HG03442 (cell line): ENCODE measurements around the gene HSPA6.
"Not testable (repeated sequence)": the region's sequence is repeated elsewhere in the genome, so short reads cannot be mapped to it uniquely, and the experiment has no call there.

Experiments
- ATAC-seq: cut with Tn5 transposase; IDR thresholded peaks from one replicate; pipeline ENCODE4 v1.9.1; 2021; ENCODE audit warnings: mild to moderate bottlenecking, moderate library complexity; ENCODE audit not compliant: unreplicated experiment

HSPA6 gene

DNA sequence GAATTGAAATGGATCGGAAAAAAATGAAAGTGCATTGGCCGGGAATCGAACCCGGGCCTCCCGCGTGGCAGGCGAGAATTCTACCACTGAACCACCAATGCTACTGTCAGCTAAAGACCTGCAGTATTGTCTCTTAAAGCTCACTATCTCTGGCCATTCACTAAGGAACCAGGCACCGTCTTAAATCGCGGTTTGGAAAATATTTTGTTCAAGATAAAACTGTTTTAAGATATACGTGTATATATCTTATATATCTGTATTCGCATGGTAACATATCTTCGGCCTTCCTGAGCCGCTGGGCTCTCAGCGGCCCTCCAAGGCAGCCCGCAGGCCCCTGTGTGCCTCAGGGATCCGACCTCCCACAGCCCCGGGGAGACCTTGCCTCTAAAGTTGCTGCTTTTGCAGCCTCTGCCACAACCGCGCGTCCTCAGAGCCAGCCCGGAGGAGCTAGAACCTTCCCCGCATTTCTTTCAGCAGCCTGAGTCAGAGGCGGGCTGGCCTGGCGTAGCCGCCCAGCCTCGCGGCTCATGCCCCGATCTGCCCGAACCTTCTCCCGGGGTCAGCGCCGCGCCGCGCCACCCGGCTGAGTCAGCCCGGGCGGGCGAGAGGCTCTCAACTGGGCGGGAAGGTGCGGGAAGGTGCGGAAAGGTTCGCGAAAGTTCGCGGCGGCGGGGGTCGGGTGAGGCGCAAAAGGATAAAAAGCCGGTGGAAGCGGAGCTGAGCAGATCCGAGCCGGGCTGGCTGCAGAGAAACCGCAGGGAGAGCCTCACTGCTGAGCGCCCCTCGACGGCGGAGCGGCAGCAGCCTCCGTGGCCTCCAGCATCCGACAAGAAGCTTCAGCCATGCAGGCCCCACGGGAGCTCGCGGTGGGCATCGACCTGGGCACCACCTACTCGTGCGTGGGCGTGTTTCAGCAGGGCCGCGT is at the start of gene HSPA6:
Gene HSPA6, plus strand, starts transcription at position 724 of the 925 bp plus-strand sequence. Its CDS starts 119 bp downstream, at position 843.
- ATAC-seq, result peak; percentile 59

DNA sequence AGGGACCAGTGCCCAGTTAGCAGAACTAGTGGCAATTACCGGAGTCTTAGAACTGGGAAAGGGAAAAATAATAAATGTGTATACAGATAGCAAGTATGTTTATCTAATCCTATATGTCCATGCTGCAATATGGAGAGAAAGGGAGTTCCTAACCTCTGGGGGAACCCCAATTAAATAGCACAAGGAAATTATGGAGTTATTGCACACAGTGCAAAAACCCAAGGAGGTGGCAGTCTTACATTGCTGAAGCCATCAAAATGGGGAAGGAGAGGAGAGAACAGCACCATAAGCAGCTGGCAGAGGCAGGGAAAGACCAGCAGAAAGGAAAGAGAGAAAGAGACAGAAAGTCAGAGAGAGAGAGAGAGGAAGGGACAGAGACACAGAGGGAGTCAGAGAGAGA is 46.6 kb upstream of the HSPA6 start:
- ATAC-seq, result not testable (repeated sequence)

DNA sequence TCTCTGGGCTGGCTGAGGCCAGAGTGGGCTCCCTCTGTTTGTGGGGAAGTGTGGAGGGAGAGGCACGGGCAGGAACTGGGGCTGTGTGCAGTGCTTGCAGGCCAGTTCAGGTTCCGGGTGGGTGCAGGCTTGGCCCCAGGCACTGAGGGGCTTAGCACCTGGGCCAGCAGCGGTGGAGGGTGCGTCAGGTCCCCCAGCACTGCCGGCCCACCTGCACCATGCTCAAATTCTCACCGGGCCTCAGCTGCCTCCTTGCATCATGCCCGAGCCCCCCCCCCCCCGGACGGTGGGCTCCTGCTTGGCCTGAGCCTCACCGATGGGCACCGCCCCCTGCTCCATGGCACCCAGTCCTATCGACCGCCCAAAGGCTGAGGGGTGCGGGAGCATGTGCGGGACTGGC is 45.4 kb upstream of the HSPA6 start:
- no peak for ATAC-seq

DNA sequence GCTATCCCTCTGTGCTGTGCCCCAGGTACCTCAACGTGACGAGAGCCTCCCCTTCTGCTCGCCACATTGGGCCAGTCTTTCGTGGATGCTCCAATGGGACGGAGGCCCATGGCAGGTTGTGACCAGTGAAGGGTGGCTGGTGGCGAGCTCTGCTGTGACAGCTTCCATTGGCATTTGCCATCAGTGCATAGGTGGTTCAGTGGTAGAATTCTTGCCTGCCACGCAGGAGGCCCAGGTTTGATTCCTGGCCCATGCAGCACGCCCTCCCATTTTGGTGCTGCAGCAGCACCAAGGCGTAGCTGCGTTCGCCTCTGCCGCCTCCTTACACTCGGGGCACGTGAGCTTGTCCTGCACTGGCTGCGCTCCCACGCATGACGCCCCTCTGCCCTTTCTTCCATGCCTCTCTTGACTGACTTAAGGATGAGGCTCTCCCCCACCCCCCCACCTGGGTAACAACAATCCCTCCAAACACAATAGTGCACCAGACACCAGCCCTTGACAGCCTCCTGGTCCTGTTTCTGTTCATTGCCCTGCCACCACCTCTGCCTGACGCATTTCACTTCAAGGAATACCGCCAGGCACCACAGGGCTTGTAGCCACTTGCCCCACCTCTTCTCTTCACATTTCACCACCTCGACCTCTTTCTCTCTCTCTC is 43.8 kb upstream of the HSPA6 start:
- no peak for ATAC-seq

DNA sequence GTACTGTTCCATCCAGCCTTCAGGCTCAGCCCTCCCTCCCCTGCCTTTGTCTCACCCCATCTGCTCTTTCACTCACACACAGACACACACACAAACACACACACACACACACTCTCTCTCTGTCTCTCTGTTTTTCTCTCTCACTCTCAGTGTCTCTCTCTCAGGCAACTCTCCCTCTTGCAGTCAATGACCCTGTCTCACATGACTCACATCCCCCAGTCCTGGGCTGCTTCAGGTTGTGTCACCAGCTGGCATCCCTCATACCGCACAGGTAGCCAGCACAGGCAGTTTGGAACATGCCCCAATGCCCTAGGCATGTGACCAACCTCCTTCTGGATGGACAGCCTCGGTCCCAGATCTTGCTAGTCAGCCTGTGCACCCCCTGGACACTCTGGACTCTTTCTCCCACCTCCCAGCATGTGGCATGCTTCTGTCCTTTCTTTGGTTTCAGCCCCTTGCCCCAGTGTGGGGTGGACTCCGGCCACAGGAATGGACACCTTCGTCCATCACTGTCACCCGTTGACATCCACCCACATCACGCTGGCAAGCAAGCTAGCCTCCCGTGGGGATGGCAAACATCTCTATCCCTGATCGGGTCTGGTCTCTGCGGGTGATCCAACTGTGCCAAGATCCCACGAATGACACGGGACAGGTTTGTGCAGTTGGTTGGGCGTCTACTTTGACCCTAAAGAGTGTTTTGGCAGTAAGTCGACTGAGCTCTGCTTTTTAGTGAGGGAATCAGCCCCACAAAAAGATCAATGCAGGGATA is 42.5 kb upstream of the HSPA6 start:
- ATAC-seq, result no peak

DNA sequence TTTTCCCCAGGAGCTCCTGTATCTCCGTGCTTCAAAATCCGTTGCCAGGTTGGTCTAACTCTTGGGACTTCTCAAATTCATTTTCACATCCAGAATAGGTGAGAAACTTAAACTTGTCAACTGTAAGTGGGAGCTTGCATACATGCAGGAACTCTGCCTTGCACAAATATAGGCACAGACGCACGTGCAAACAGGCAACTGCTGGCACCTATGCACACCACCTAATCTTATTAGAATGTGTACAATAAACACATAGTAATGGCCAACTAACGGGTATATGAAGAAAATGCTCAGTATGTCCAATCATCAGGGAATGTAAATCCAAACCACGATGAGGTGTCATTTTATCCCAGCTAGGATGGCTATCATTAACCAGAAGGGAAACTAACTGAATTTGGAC is 41.7 kb upstream of the HSPA6 start:
- no peak for ATAC-seq

DNA sequence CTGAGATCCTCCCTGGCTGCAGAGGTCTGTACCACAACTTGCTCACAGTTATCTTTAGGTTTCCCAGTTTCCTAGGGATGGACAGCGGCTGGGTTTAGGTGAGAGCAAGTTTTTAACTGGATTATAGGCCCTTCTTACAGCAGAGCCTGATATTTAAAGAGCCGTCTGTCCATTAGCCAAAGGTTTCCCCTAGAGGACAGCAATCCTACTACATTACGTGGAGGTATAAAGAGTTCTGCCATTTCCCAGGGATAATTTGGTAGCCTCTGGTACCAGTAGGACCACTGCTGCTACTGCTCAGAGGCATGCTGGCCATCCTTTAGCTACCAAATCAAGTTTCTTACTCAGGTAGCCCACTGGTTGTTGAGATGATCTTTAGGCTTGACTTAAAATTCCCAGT is 41.0 kb upstream of the HSPA6 start:
- ATAC-seq, result no peak

DNA sequence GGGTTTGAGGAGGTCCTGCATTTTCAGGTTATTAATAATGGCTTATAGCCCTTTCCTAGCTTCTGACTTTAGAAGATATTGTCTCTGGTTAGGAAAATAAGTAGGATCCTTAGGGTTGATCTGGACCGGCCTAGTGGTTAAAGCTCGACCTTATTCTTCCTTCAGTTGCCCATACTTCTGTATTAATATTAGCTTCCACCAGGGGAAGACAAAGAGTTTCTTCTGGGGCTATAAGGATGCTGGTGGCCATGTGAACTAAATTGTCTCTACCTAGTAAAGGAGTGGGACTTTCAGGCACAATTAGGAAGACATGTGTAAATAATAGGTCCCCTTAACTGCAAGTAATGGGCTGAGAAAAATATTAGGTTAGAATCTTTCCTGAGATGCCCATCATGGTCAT is 39.7 kb upstream of the HSPA6 start:
- no peak for ATAC-seq

DNA sequence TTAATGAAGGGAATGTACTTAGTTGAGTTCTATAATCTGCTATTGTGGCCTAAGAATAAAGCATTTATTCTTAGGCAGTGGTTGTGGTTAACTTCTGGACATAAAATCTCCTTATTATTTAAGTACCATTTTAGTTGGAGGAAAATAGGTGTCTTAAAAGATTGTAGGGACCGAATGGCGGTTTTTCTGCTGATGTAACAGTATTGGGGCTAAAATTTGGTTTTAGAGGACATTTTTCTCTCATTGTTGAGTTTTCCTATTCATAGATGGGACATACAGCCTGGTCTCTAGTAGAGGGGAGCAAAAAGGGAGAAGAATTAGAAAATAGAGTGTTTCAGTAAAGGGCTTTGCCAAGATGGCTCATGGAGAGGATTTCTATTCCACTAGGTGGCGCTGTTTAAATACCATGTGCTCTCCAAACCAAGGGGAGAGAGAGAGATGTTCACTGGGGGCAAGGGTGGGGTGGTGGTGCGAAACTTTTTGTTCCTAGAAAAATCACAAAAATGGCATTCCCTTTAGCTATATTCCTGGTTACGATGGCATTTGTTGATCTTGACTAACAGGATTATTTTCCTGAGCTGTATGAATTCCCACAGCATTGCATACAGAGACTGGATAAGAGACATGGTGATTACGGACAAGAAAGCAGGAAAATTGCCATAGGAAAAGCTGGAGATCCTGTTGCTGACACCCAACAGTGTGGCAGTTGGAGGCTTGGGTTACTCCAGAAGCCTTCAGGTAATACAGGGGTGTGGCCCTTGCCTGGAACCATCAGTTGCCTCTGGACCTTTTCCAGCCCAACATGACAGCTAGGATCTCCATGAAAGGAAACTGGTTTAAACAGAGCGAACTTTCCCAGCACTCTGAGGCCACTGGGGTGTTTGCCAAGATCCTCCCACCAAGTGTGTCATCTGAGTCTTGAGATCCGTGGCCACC is 37.3 kb upstream of the HSPA6 start:
- no peak for ATAC-seq

DNA sequence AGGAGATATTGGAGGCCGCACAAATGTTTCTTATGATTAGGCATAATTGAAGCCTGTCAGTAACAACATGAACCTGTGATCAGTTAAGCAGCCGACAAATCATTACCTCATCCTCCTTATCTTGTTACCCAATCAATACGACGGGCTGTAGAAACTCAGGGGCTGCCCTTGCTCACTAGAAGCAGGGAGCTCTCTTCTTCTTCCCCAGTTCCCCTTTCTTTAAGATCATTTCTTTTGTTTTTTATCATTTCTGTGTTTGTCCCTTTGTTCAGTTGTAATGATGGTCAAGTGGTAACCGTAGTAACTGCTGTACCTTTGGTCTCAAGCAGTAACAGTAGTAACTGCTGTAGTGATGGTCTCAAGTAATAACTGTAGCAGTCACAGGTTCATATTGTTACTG is 32.9 kb upstream of the HSPA6 start:
- no peak for ATAC-seq

DNA sequence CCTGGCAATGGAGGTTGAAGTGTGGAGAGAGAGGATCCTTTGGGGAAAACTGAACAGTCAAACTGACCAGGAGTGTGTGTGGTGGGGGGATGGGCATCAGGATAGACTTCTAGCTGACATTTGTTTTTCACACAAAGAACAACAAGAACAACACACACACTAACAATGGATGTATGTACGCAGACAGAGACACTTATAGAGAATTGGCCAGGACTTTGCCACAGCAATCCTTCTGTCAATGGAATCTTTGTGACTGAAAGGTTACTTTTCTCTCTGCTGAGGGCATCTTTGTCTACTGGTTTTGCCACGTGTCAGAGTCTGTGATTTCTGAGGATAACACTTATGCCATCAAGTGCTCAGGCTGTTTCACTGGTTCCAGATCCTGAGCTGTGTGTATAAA is 31.5 kb upstream of the HSPA6 start:
- no peak for ATAC-seq

DNA sequence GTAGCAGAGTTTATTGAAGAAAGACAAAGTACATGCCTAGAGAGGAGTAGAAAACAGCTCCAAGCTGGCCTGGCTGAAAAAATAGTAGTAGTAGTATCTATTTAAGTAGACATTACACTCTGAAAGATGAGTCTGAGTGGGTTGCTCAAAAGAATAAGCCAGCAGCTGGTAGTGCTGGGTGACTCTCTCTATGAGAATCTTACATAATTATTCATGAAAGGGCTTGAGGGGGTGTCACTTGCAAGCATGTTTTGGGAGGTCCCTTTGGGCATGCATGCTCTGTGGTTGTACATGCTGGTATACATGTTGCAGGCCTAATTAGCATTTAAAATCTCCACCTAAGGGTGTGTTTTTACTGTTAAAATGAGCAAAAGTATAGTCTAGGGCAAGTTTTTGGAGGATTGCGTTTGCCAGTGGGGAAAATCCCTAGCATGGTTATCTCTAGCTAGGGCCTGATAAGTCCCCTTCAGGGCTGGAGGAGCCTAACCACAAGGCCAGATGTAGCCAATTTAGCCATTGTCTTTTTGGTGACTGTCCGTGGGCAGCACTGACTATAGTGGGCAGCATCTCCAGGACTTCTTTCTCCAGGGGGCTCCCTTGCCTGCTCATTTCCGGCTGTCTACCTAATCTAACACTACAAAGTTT is 30.1 kb upstream of the HSPA6 start:
- no peak for ATAC-seq

DNA sequence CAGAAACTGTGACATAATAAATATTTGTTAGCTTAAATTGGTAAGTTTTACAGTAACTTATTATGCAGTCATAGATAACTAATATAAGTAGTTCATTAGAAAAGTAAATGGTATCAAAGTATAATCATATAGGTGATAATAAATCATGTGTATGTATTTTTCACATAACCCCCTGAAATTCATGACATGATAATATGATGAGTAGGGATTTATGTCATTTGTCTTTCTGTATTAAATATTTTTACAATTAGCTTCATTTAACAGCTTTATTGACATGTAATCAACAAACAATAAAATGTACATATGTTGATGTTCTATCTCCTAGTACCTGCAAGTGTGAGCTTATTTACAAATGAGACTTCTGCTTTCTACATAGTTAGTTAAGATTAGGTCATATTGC is 28.9 kb upstream of the HSPA6 start:
- ATAC-seq, result no peak

DNA sequence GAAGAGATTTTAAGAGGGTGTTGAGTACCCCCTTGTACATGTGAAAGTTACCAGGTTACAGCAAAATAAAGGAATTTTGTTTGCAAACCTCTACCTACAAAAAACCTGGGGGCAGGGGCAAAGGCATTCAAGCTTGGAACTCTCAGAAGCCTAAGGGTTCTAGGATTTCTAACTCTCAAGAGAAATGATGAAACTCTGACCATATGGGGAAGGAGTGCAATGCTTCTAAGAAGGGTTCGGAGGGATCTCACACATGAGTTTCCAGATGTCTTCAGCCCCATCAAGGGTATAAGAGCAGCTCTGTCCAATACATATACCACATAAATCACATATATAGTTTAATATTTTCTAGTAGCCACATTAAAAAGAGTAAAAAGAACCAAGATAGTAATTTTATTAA is 26.4 kb upstream of the HSPA6 start:
- no peak for ATAC-seq

DNA sequence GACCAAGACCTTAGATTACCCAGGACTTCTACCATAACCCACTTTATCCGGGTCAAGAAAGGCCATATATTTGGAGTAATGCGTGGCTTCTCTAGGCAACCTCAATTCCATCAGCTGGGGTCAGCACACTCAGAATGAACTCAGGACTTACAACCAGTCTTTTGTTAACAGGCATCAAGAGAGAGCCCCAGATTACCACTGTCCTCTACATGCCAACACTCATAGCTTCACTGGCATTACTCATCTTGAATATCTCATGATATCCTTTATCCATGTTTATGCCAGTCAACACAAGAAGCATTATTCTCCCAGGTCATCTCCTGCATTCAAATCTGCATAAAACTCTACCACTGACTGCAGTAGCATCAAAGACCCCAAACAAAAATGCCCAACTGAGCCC is 25.7 kb upstream of the HSPA6 start:
- no peak for ATAC-seq

DNA sequence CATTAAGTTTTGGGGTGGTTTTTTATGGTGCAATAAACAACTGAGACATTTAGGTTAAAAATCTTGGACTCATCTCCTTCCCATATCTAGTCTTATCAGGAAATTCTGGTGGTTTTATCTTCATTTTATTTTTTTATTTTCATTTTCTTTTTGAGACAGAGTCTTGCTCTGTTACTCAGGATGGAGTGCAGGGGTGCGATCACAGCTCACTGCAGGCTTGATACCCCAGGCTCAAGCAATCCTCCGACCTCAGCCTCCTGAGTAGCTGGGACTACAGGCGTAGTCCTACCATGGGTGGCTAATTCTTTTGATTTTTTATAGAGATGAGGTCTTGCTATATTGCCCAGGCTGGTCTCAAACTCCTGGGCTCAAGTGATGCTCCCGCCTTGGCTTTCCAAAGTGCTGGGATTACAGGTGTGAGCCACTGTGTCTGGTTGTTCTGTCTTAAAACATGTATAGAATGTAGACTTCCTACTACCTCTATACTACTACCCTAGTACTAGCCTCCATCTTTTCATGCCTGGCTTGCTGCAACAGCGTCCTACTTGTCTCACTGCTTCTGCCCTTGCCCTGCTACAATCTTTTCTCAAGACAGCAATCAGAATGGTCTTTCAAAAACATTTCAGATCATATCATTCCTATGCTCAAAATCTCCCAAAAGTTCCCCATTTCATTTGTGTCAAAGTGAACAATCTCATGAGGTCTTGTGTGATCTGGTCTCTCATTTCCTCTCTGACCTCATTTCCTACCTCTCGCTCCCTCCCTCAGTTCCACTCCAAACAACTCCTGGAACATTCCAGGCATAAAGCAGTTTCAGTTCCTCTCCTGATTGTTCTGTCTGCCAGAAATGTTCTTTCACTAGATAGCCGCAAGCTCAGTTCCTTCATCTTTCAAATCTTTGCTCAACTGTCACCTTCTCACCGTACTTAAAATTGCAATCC is 25.0 kb upstream of the HSPA6 start:
- ATAC-seq, result no peak

DNA sequence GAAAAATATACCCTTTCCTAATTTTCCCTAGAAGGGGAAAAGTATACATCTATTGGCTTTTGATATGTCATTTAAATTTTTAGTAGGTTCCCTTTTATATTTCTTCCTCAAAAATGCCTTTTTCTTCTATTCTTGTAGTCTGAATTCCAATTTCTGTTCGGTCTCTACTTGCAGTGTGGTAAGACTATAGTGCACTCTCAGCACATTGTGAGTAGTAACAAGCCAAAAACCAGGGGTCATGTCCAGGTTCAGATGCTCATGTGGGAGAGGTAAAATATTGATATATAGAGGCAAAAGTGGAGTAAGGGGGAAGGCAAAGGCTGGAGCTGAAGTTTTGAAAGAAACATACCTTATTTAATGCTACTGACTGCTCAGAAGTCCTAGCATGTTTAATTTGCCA is 23.1 kb upstream of the HSPA6 start:
- no peak for ATAC-seq

DNA sequence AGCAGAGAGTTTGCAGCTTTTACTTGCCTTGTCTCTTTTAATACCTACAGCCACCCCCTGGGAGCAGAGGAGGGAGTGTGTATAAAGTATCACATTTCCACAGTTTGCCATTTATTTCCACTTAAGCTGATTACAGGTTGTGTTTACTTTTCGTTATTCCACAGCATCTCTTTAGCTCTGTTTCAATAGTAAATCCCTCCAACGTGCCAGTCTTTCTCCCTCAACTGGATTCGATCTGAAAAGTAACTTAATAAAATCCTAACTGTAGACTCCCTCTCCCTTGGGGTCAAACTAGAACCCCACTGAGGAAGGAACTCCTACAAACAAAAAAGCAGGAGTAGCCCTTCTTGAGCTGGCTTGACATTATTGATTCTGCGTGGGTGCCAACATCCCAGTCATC is 22.2 kb upstream of the HSPA6 start:
- no peak for ATAC-seq
